H1 (cell line): ENCODE measurements around the gene RABGGTA. TPM values are rescaled to one million over a fixed set of nuclear protein-coding genes. Genes with fewer than 3 reads are reported as not detected.

Experiments used
- CTCF ChIA-PET: fragments of 300-600 bp; sonication (Branson Sonifier 250); formaldehyde crosslinking; loops from one replicate; lab custom pipeline; 2021; ENCODE audit not compliant: partially characterized antibody; lab: Charles Lee
- POLR2A ChIA-PET: fragments of 300-600 bp; sonication (Branson Sonifier 250); formaldehyde crosslinking; loops from one replicate; lab custom pipeline; 2021; ENCODE audit warnings: inconsistent platforms; ENCODE audit not compliant: partially characterized antibody; lab: Charles Lee
- DNase-seq, 2 experiments: peaks; one replicate each; pipeline versions ENCODE4 v3.0.0 to v3.0.0-alpha.2; 2010 to 2022; ENCODE audit warnings: low spot score in 2 of 2, low read depth in 1 of 2, mixed read lengths in 1 of 2
- FAIRE-seq: peaks from 2 replicates; lab custom pipeline; 2011; peaks lifted over from hg19 to GRCh38; lab: Jason Lieb, UNC
- H2AFZ ChIP-seq: 2 replicates; pipeline ENCODE4 v1.8.1; 2012; ENCODE audit warnings: low read length, inconsistent platforms
- H2AK5ac ChIP-seq: 2 replicates; pipeline ENCODE4 v1.6.1; 2013; ENCODE audit warnings: low read depth, low read length
- H2BK120ac ChIP-seq: replicated peaks from 2 replicates; pipeline ENCODE3; 2013; ENCODE audit warnings: low read depth, low read length, inconsistent platforms
- H2BK12ac ChIP-seq: 2 replicates; pipeline ENCODE4 v1.6.1; 2013; ENCODE audit warnings: low read depth, low read length
- H2BK15ac ChIP-seq: 2 replicates; pipeline ENCODE4 v1.6.1; 2013; ENCODE audit warnings: low read length
- H2BK20ac ChIP-seq: 2 replicates; pipeline ENCODE4 v1.6.1; 2013; ENCODE audit warnings: low read length
- H2BK5ac ChIP-seq: 2 replicates; pipeline ENCODE4 v1.6.1; 2013; ENCODE audit warnings: low read depth, low read length
- H3K14ac ChIP-seq: 2 replicates; pipeline ENCODE4 v1.6.1; 2013; ENCODE audit warnings: inconsistent platforms; ENCODE audit not compliant: insufficient read length
- H3K18ac ChIP-seq: 2 replicates; pipeline ENCODE4 v1.6.1; 2013; ENCODE audit warnings: low read length; ENCODE audit errors: extremely low read depth
- H3K23ac ChIP-seq: 2 replicates; pipeline ENCODE4 v1.6.1; 2013; ENCODE audit warnings: inconsistent platforms; ENCODE audit not compliant: insufficient read length
- H3K23me2 ChIP-seq: 2 replicates; pipeline ENCODE4 v1.6.1; 2013; ENCODE audit warnings: low read depth, low read length
- H3K27ac ChIP-seq: 2 replicates; pipeline ENCODE4 v1.6.1; 2011; ENCODE audit warnings: low read depth, low read length, inconsistent platforms
- H3K27me3 ChIP-seq, 4 experiments: replicated peaks in 1 of 4; 1 replicate in 1 of 4; 2 replicates in 3 of 4; pipeline versions ENCODE4 v1.6.1 to v1.8.1; 2011 to 2013; ENCODE audit warnings: low read length in 3 of 4, mild to moderate bottlenecking in 3 of 4, inconsistent platforms in 2 of 4, mixed read lengths in 2 of 4, moderate library complexity in 1 of 4; ENCODE audit not compliant: control insufficient read depth in 3 of 4, insufficient read depth in 3 of 4; ENCODE audit errors: extremely low read depth in 1 of 4
- H3K36me3 ChIP-seq, 4 experiments: 2 replicates each; pipeline versions ENCODE4 v1.6.1 to v1.8.1; 2011 to 2013; ENCODE audit warnings: mild to moderate bottlenecking in 4 of 4, low read length in 3 of 4, moderate library complexity in 2 of 4, control low read depth in 1 of 4, inconsistent platforms in 1 of 4; ENCODE audit not compliant: insufficient read depth in 4 of 4, control insufficient read depth in 2 of 4
- H3K4ac ChIP-seq: replicated peaks from 2 replicates; pipeline ENCODE3; 2013; ENCODE audit warnings: low read length, low read depth, mixed read lengths, inconsistent platforms; ENCODE audit not compliant: insufficient read length
- H3K4me1 ChIP-seq, 4 experiments: replicated peaks in 1 of 4; 1 replicate in 1 of 4; 2 replicates in 3 of 4; pipeline versions ENCODE4 v1.6.1 to v1.8.1; 2011 to 2013; ENCODE audit warnings: low read length in 3 of 4, inconsistent platforms in 2 of 4, mixed read lengths in 1 of 4; ENCODE audit not compliant: insufficient read depth in 4 of 4, control insufficient read depth in 3 of 4
- H3K4me2 ChIP-seq, 2 experiments: 2 replicates each; pipeline versions ENCODE4 v1.6.1 to v1.8.1; 2011 to 2013; ENCODE audit warnings: low read depth in 2 of 2, low read length in 2 of 2, control low read depth in 1 of 2, inconsistent platforms in 1 of 2, mild to moderate bottlenecking in 1 of 2; ENCODE audit not compliant: insufficient read depth in 1 of 2
- H3K4me3 ChIP-seq, 4 experiments: fragments of 200-600, 300-600 bp in 1 of 4; sonication (generic), shearing (Covaris generic), sonication (Bioruptor Twin) in 1 of 4; 2 replicates each; pipeline versions ENCODE4 v1.5.1 to v1.8.1; 2011 to 2016; ENCODE audit warnings: low read length in 4 of 4, low read depth in 3 of 4, control low read depth in 2 of 4, inconsistent platforms in 2 of 4, mild to moderate bottlenecking in 2 of 4, mixed read lengths in 1 of 4, moderate library complexity in 1 of 4; ENCODE audit not compliant: insufficient read depth in 2 of 4; ENCODE audit errors: extremely low read depth in 1 of 4
- H3K56ac ChIP-seq: replicated peaks from 2 replicates; pipeline ENCODE3; 2013; ENCODE audit warnings: low read depth, mild to moderate bottlenecking, mixed read lengths, low read length, inconsistent platforms; ENCODE audit not compliant: insufficient read length
- H3K79me1 ChIP-seq: 2 replicates; pipeline ENCODE4 v1.6.1; 2013; ENCODE audit warnings: low read depth, low read length, control low read depth
- H3K79me2 ChIP-seq, 2 experiments: 2 replicates each; pipeline versions ENCODE4 v1.6.1 to v1.8.1; 2012 to 2013; ENCODE audit warnings: low read length in 2 of 2, mild to moderate bottlenecking in 2 of 2, inconsistent platforms in 1 of 2; ENCODE audit not compliant: insufficient read depth in 2 of 2, control insufficient read depth in 1 of 2
- H3K9ac ChIP-seq, 4 experiments: replicated peaks in 1 of 4; 1 replicate in 1 of 4; 2 replicates in 3 of 4; pipeline versions ENCODE4 v1.6.1 to v1.8.1; 2011 to 2013; ENCODE audit warnings: low read depth in 3 of 4, low read length in 3 of 4, control low read depth in 2 of 4, mild to moderate bottlenecking in 2 of 4, moderate library complexity in 2 of 4, inconsistent platforms in 1 of 4; ENCODE audit errors: extremely low read depth in 1 of 4
- H3K9me3 ChIP-seq, 2 experiments: 2 replicates each; pipeline versions ENCODE4 v1.6.1 to v1.8.1; 2012 to 2013; ENCODE audit warnings: mild to moderate bottlenecking in 2 of 2, moderate library complexity in 2 of 2, control low read depth in 1 of 2, inconsistent platforms in 1 of 2, low read depth in 1 of 2, low read length in 1 of 2, mixed read lengths in 1 of 2; ENCODE audit not compliant: insufficient read depth in 2 of 2
- H4K20me1 ChIP-seq, 2 experiments: replicated peaks in 1 of 2; 2 replicates each; pipeline versions ENCODE3 to v1.8.1; 2011 to 2013; ENCODE audit warnings: inconsistent platforms in 2 of 2, low read length in 2 of 2, mild to moderate bottlenecking in 1 of 2; ENCODE audit not compliant: insufficient read depth in 2 of 2, control insufficient read depth in 1 of 2
- H4K5ac ChIP-seq: 2 replicates; pipeline ENCODE4 v1.6.1; 2013; ENCODE audit warnings: low read length, low read depth, mixed read lengths, inconsistent platforms; ENCODE audit not compliant: insufficient read length
- H4K8ac ChIP-seq: 2 replicates; pipeline ENCODE4 v1.8.0; 2013; ENCODE audit warnings: mild to moderate bottlenecking, moderate library complexity, low read length, inconsistent platforms; ENCODE audit not compliant: insufficient read depth; ENCODE audit errors: extremely low read depth
- H4K91ac ChIP-seq: replicated peaks from 2 replicates; pipeline ENCODE3; 2013; ENCODE audit warnings: low read length, mixed read lengths, inconsistent platforms; ENCODE audit not compliant: insufficient read length
- CHD2 ChIP-seq: IDR thresholded peaks from 2 replicates; pipeline ENCODE4 v1.6.1; 2012; ENCODE audit warnings: low read length, improper control_type of control experiment
- SAP30 ChIP-seq: fragments of 300-600 bp; sonication (generic); IDR thresholded peaks from 2 replicates; pipeline ENCODE4 v1.7.1; 2012; ENCODE audit warnings: low read length, moderate library complexity, mild to moderate bottlenecking, inconsistent platforms; ENCODE audit not compliant: insufficient read depth, insufficient replicate concordance
- WGBS, 2 experiments: shearing (Covaris generic) in 1 of 2; methylation state at CpG; one replicate each; pipeline versions ENCODE4 v1.1.6 to v1.1.7; 2013 to 2015; ENCODE audit warnings: low lambda C conversion rate in 2 of 2, mixed read lengths in 2 of 2, inconsistent platforms in 1 of 2, low coverage in 1 of 2, missing lambda C conversion rate in 1 of 2; ENCODE audit not compliant: insufficient replicate concordance in 2 of 2, insufficient coverage in 1 of 2, insufficient read length in 1 of 2; ENCODE audit errors: extremely low coverage in 1 of 2, missing lambda C conversion rate in 1 of 2; 5-methylcytosine and 5-hydroxymethylcytosine counted together
- polyA plus RNA-seq, 7 experiments: library from polyadenylated mRNA; depleted of rRNA in 3 of 7; stranded (reverse) in 5 of 7; unstranded in 2 of 7; fragments of >200 nt in 5 of 7; fragments of 200-250 nt in 2 of 7; gene quantifications; 1 replicate in 5 of 7; 2 replicates in 1 of 7; 4 replicates in 1 of 7; pipeline versions ENCODE4 v1.2.1 to v1.2.3, GENCODE V29; 2011 to 2013; ENCODE audit warnings: missing spikeins in 2 of 7, mixed read lengths in 2 of 7
- total RNA-seq: library from RNA; stranded (reverse); fragmentation: NEBNext Ultra II Directional; extraction: Animal tissue kit (Norgen Biotek cat#: 25700); gene quantifications from 2 replicates; pipeline ENCODE4 v1.2.1, GENCODE V29; 2021

Gene RABGGTA
- total and polyA plus RNA-seq, 2 of the 8 experiments (the other 6 are each of a cell fraction or from before 2014, with no cell fraction given), result 16.0 to 49.8 TPM

- Histone ChIP-seq H3K4ac (no peak overlapping the region), H3K23ac (no peak overlapping the region), H2AFZ (no peak overlapping the region), H4K5ac (no peak overlapping the region), H2BK15ac (no peak overlapping the region), H3K9ac (no peak overlapping the region), H2BK120ac (no peak overlapping the region), H3K4me3 (peak overlapping the region; percentile 61 to 89 (median 82)), H4K91ac (peak overlapping the region; percentile 60), H3K36me3 (no peaks in the 10 kb centered on the region; a peak in 2 of 8 replicates), H3K9me3 (no peaks in the 10 kb centered on the region), H3K18ac (no peak overlapping the region), H2AK5ac (no peak overlapping the region), H3K27ac (no peak overlapping the region), H2BK12ac (no peak overlapping the region), H4K8ac (peak overlapping the region; percentile 51; the same call in 1 of the 2 replicates), H3K14ac (no peak overlapping the region), H3K4me2 (peak overlapping the region; percentile 55 to 97), H3K56ac (peak overlapping the region; percentile 11)
- CTCF ChIA-PET, result interaction anchor here (0.7 to 8.6 kb wide), 14 partner anchors 10 to 214 kb away, joined by 3 to 94 read pairs (median 18); partner anchors contain the start of genes CIDEB, DHRS1, GMPR2 and LTB4R2
- 36% methylated on average over 3 of the region's 3 CpGs; no CpG with 5 or more reads in 1 of the 2 experiments for WGBS, 2 experiments
- POLR2A ChIA-PET, result interaction anchor here (0.8 to 3.8 kb wide), 27 partner anchors 9 to 136 kb away, joined by 3 to 26 read pairs (median 7); partner anchors contain the start of genes CHMP4A, CIDEB, DHRS1 and EMC9
- no peak for DNase-seq
- TF ChIP-seq SAP30 (peak; percentile 84), CHD2 (no peak)
- TF ChIP-seq, all 59 proteins: peak for 1
- no peak for FAIRE-seq
- H3K4me1 ChIP-seq, result peaks cover 0 to 4% (median 2%) of the 10 kb centered on the region in 4 experiments; a peak in 4 of 7 replicates
- H3K79me1 ChIP-seq, result no peaks in the 10 kb centered on the region
- H3K79me2 ChIP-seq, result no peaks in the 10 kb centered on the region
- H4K20me1 ChIP-seq, result peaks cover 0 to 2% of the 10 kb centered on the region in 2 experiments
- H3K27me3 ChIP-seq, result no peaks in the 10 kb centered on the region; a peak in 1 of 7 replicates
- H2BK5ac ChIP-seq, result no peak overlapping the region; the same call in 1 of the 2 replicates
- H3K23me2 ChIP-seq, result peaks cover 5% of the 10 kb centered on the region
- no peak overlapping the region for H2BK20ac ChIP-seq
Observed at GRCh38 chr14:24271834-24272263, 452 bp upstream of the RABGGTA start.
